Hematopoietic multipotent progenitor cell treated with erythropoietin and hydrocortisone succinate and interleukin-3 and kit ligand, for 17 days (in vitro differentiated cells): ENCODE results near the gene MRPL55.
A peak's percentile ranks its signal among the peaks of the same experiment; 100 is the strongest.

Experiments used
- DNase-seq: peaks from one replicate; pipeline ENCODE4 v3.0.0-alpha.2; 2015; ENCODE audit warnings: low spot score

MRPL55 gene

GRCh38 chr1:228068359-228068758 is 40.7 kb downstream of the MRPL55 start:
- DNase-seq = no peak

DNA sequence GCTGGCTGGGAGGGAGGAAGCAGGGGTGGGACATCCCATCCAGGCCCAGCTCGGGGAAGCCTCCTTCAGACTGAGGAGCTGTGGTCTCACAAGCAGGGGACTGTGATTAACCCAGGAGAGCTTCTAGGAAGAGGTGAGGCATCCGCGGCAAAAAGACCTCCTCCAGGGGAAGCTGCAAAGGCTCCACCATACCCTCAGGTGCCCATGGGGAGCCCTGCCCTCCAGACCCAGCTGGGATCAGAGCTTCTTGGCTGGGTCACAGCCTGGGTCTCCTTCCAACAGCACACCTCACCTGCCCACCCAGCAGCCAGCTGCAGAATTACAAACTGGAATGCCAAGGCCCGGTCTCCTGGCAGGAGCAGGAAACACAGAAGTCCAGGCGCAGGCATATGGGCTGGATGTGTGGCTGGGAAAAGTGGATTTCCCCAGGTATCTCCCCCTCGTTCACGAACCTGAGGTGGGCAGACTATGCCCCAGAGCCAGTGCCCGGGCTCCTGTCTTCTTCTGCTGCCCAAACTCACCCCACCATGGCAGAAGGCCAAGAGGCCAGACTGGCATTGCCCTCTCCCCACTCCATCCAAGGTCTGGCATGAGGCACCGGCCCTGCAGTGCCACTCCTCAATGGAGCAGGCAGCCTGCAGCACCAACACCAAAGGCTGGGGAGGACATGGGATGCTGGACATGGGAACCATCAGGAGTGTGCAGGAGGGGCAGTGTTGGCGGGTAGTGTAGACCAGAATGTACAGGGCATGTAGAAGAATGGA is 42.0 kb downstream of the MRPL55 start:
- no peak for DNase-seq

DNA sequence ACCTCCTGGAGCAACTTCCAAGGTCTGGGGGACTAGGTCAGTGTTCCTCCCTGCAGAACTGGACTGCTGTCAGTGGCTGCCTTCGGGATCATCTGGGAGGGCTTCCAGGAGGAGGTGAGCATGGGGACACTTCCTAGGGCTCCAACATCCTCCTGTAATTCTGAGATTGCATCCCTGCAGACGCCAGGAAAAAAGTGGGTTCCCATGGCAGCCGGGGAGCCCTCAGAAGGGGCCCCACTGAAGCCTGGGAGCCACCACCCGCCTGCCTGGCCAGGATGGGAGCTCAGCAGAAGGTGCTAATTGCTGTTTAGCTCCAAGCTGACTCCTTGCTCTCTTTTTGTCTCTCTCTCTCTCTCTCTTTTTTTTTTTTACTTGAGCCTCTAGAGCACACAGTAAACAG is 42.7 kb downstream of the MRPL55 start:
- DNase-seq = no peak

DNA sequence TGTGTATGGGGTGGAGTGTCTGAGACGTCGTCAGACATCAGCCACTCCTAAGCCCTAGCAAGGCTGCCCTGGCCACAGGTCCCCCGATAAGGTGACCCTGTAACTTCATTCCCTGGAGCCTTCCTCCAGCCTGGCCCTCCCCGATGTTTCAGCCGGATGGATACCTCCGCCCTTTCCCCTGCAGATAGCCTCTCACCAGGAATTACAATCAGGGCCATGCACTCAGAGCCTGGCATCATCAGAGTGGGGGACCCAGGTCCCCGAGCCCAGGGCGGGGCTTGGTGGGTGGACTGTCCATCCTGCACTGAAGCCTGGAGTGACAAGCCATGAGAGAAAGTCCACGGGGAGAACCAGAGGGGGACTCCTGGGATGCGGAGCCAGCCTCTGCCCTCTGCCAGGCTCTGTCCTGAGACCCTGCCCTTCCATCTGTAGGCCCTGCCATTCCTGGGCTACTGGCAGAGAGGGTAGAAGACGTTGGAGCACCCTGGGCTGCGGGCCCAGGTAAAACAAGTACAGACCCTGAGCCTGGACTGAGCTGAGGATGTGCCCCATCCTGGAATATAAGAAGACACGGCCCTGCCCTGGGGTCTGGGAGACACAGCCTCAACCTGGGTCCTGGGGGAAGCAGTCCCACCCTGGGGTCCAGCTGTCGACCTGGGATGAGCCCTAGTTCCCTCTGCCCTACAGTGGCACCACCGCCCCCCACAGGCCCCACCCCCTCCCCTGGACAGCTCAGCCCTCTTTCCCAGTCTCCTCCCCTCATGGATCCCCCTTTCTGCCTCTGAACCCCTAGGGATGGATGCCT is 43.4 kb downstream of the MRPL55 start:
- no peak for DNase-seq

DNA sequence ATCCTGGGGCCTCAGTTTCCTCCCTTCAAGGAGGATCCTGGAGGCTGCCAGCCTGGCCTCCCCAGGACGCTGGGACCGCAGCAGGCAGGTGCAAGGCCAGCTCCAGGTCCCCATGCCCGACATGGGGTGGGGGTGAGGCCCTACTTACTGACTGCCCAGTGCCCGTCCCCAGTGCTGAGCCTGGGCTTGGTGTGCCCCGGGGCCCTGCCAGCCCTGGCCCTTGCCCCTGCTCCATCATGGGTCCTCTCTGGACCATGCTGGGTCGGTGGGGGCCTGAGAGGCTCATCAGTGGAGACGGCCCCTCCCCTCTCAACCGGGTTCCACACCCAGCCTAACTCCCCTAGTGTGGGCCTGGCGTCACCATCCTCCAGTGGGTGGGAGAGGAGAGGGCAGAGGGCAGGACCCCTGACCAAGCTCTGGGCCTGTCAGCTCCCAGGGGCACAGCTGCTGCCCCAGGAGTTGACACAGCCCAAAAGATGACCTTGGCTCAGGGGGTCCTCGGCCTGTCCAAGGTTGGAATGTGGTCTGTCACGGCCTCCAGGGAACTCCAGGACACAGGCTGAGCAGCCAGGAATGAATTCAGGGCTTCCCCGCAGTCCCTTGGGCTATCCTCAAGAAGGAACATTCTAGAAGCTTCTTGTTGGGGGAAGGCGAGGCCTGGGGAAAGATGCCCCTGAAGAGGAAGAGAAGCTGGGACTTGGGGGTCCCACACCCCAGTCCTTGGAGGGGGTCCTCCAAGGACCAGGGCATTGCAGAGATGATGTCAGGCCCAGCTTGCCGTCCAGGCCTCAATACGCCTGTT is 44.2 kb downstream of the MRPL55 start:
- DNase-seq = no peak

- no peak for DNase-seq
Observed at GRCh38 chr1:228064296-228064695, 44.8 kb downstream of the MRPL55 start.

GRCh38 chr1:228063251-228064191 is 45.6 kb downstream of the MRPL55 start:
- DNase-seq = no peak

DNA sequence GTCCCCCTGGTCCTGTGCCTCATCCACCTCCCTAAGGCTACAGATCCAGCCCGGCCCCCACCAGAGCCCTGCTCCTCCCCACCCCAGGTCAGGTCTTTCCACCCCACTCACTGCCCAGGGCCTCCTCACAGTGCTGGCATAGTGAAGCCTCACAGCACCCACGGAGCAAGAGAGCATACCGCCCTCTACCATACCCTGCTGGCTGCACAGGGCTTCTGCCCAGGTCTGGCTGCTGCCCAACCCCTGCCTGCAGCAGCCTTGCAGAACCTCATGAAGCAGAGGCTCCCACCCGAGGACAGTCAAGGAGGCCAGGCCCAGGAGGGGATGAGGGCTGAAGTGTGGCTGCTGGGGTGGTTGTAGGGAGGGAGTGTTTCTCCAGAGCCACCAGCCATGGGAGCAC is 46.3 kb downstream of the MRPL55 start:
- DNase-seq = no peak

GRCh38 chr1:228062085-228062791 is 46.9 kb downstream of the MRPL55 start:
- no peak for DNase-seq

DNA sequence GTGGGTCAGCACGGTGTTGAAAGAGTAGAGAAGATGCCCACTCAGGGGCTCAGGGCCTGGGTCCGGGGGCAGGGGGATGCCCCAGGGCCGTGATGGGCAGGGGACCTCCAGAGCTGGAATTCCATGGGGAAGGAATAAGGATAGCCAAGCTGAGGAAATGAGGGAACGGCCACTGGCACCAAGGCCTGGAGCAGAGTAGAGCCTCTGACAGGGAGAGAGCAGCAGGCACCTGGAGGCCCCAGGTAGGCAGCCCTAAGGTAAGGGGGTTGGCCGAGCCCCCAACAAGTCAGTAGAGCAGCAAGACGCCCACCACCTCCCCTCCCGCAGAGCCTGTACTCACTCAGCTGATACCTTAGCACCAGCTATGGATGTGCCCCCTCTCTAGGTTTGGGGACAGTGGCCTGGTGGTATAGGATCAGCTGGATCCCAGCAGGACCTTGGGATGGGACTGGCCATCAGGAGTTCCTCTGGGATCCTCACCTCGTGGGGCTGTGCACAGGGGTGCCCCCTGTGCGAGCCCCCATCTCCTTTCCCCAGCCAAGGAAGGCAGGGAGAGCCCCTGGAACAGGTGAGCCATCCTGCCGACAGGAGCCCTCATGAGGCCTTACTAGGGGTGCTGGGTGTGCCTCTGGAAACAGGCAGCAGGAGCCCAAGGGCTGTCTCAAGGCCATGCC is 47.6 kb downstream of the MRPL55 start:
- no peak for DNase-seq

- no peak for DNase-seq
Observed at GRCh38 chr1:228060458-228061190, 48.5 kb downstream of the MRPL55 start.

DNA sequence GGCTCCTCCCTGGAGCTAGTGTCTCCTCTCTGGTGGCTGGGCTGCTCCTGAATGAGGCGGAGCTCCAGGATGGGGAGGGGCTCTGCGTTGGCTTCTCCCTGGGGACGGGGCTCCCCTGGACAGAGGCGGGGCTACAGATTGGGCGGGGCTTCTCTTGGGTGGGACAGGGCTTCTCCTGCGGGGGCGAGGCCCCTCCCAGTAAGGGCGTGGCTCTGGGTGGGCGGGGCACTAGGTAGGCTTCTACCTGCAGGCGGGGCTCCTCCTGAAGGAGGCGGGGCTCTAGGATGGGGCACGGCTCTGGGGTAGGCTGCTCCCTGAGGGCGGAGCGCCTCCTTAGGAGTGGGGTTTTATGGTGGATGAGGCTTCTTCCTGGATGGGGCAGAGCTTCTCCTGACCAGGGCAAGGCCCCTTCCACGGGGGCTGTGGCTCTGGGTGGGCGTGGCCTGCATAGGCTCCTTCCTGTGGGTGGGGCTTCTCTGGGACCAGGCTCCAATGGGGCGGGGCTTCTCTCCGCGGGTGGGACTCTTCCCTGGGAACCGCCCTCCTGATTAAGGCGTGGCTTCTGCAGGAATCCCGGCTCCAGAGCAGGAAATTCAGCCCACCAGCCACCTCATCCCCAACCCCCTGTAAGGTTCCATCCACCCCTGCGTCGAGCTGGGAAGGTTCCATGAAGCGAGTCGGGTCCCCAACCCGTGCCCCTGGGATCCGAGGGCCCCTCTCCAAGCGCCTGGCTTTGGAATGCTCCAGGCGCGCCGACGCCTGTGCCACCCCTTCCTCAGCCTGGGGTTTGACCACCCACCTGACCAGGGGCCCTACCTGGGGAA is 49.3 kb downstream of the MRPL55 start:
- DNase-seq = peak; percentile 67

DNA sequence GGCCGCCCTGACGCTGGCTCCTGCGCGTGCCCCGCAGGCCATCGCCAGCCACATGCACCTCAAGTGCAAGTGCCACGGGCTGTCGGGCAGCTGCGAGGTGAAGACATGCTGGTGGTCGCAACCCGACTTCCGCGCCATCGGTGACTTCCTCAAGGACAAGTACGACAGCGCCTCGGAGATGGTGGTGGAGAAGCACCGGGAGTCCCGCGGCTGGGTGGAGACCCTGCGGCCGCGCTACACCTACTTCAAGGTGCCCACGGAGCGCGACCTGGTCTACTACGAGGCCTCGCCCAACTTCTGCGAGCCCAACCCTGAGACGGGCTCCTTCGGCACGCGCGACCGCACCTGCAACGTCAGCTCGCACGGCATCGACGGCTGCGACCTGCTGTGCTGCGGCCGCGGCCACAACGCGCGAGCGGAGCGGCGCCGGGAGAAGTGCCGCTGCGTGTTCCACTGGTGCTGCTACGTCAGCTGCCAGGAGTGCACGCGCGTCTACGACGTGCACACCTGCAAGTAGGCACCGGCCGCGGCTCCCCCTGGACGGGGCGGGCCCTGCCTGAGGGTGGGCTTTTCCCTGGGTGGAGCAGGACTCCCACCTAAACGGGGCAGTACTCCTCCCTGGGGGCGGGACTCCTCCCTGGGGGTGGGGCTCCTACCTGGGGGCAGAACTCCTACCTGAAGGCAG is 50.0 kb downstream of the MRPL55 start:
- no peak for DNase-seq

DNA sequence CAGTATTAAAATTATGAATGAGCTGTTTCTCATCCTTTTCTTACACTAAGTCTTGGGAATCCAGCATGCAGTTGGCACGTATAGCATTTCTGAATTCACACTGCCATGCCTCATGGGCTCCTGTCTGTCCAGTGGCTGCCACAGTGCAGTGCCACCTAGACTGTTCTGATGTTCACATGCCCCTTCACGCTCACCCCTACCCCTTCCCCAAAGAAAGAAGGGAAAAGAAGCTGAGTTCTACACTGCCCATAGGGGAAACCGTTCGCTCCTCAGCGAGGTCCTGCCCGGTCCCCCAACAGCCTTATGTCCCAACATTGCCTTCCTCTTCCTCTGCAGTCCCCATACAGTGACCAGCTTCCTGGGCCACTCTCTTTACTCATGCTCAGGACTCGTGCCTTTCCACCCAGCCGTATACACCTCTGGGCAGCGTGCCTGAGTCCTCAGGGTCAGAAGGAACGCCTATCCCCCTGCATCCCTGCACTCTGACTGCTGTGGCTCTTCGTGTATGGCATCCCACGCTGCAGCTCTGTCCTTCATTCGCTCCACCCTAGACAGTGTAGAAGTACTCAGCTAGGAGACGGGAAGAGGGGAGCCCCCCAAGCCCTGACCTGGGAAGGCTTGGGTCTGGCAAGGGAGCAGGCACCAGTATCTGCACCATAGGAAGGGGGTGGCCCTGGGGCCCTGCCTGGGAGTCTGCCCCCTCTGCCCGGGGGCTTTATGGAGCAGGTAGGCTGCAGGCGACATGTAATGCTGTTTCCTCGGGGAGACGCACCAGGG is 50.7 kb downstream of the MRPL55 start:
- DNase-seq = no peak
